Measurements from ENCODE around the gene CLSTN2. TPM values are rescaled to one million over a fixed set of nuclear protein-coding genes. Genes with fewer than 3 reads are reported as not detected.

CLSTN2 gene
- total RNA-seq, 4 donors from 2014 or later, result 2.7 to 5.0 (median 3.1) TPM

DNA sequence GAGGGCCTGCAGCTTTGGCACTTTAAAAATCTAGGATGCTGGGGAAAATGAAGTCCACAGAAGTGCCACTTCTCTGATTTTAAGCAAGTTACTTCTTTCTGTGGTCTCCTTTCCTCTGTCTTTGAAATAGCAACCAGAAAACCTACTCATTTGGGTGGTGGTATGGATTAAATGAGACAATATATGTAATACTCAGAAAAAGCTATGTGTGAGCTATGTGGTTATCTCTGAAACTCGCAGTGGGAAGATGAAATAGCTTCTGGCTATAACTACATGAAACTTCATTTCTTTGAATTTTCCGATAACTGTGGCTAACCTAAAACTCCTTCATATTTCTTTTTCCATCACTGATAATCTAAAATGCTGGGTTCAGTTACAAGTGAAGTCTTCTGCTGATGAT is 368.9 kb downstream of the CLSTN2 start:
- no peak overlapping the region for H3K4me3 ChIP-seq
- H3K27ac ChIP-seq, result no peak overlapping the region
- TF ChIP-seq POLR2A (IDR thresholded peaks at IDR 0.05), result no peak
- TF ChIP-seq, protein P1, sequence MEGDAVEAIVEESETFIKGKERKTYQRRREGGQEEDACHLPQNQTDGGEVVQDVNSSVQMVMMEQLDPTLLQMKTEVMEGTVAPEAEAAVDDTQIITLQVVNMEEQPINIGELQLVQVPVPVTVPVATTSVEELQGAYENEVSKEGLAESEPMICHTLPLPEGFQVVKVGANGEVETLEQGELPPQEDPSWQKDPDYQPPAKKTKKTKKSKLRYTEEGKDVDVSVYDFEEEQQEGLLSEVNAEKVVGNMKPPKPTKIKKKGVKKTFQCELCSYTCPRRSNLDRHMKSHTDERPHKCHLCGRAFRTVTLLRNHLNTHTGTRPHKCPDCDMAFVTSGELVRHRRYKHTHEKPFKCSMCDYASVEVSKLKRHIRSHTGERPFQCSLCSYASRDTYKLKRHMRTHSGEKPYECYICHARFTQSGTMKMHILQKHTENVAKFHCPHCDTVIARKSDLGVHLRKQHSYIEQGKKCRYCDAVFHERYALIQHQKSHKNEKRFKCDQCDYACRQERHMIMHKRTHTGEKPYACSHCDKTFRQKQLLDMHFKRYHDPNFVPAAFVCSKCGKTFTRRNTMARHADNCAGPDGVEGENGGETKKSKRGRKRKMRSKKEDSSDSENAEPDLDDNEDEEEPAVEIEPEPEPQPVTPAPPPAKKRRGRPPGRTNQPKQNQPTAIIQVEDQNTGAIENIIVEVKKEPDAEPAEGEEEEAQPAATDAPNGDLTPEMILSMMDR (IDR thresholded peaks at IDR 0.05), result no peak
- no peaks in the 10 kb centered on the region for H3K9me3 ChIP-seq
- H3K4me1 ChIP-seq, result no peaks in the 10 kb centered on the region
- no peaks in the 10 kb centered on the region for H3K36me3 ChIP-seq
- DNase-seq, result no peak
- no peaks in the 10 kb centered on the region for H3K27me3 ChIP-seq

DNA sequence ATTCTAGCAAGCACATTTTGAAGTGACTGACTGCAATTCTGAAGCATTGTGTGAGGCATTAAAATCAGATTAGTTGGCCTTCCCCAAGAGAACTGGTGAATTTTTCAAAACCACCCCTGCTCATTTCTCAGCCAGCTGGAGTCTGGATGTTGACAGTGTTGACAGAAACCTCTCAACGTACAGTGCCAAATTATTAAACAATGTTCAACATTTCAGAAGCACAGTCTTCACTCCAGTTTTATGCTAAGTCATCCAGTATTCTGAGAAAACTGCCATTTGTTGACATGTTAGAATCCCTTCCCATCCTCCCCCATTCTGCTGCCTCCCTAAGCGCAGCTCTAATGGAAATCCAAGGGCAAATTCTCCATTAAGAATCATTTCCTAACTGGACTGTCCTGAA is 373.6 kb downstream of the CLSTN2 start:
- Histone ChIP-seq H3K9me3 (no peaks in the 10 kb centered on the region), H3K4me3 (no peak overlapping the region), H3K27ac (no peak overlapping the region), H3K36me3 (no peaks in the 10 kb centered on the region), H3K4me1 (no peaks in the 10 kb centered on the region), H3K27me3 (no peaks in the 10 kb centered on the region)
- TF ChIP-seq POLR2A (IDR thresholded peaks at IDR 0.05), result no peak
- TF ChIP-seq, protein P1 (IDR thresholded peaks at IDR 0.05), result no peak
- DNase-seq, result no peak

DNA sequence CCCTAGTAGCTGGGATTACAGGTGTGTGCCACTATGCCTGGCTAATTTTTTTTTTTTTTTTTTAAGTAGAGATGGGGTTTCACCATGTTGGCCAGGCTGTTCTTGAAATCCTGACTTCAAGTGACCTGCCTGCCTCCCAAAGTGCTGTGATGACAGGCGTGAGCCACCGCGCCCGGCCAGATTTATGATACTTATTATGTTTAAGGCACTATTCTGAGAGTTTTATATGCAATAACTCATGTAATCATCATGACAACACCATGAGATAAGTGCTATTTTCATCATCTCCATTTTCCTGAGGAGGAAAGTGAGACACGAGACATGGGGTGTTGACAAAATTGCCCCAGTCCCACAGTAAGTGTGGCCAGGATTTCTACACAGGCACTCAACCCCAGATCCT is 376.4 kb downstream of the CLSTN2 start:
- no peaks in the 10 kb centered on the region for H3K9me3 ChIP-seq
- no peak overlapping the region for H3K4me3 ChIP-seq
- no peaks in the 10 kb centered on the region for H3K27me3 ChIP-seq
- TF ChIP-seq, protein P1 (IDR thresholded peaks at IDR 0.05), result no peak
- TF ChIP-seq POLR2A (IDR thresholded peaks at IDR 0.05), result no peak
- no peaks in the 10 kb centered on the region for H3K4me1 ChIP-seq
- H3K36me3 ChIP-seq, result no peaks in the 10 kb centered on the region
- DNase-seq, result no peak
- no peak overlapping the region for H3K27ac ChIP-seq

DNA sequence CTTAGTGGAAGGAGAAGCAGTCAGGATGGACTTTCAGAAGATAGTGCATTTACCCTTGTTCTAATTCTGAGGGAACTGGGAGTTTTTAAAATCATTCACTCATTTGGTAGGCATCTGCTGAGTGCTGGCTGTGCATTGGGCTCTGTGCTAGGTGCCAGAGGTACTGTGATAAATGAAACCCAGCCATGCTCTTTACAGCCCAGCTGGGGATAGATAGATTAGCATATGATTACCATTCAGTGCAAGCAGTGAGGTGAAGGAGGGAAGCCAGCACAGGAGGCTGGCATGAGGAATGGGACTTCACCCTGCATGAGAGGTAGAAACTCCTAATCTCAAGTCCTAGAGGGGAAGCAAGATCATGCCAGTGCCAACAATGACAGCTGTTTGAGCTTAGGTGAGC is 381.0 kb downstream of the CLSTN2 start:
- Histone ChIP-seq H3K4me3 (no peak overlapping the region), H3K27me3 (no peaks in the 10 kb centered on the region), H3K27ac (no peak overlapping the region), H3K4me1 (no peaks in the 10 kb centered on the region), H3K36me3 (no peaks in the 10 kb centered on the region), H3K9me3 (no peaks in the 10 kb centered on the region)
- no peak for DNase-seq
- TF ChIP-seq POLR2A (IDR thresholded peaks at IDR 0.05), result no peak
- TF ChIP-seq, protein P1 (IDR thresholded peaks at IDR 0.05), result no peak

DNA sequence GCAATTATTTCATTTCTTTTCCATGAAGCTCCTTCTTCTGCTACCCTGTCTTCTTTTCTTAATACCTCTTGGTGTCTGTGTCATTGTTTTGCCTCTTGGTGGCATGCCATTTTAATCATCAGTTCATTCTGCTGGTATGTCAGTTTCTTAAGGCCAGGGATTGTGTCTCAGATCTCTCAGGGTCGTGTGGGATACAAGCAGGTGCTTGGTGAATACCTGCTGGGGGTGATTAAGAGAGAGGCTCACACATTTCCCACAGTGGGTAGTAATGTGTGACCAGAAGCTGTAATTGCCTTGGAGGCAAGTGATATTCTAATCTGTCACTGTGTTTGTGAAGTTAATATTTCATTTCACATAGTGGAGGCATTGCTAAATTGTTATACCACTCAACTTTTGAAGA is 381.5 kb downstream of the CLSTN2 start:
- no peak for TF ChIP-seq POLR2A (IDR thresholded peaks at IDR 0.05)
- TF ChIP-seq, protein P1 (IDR thresholded peaks at IDR 0.05), result no peak

DNA sequence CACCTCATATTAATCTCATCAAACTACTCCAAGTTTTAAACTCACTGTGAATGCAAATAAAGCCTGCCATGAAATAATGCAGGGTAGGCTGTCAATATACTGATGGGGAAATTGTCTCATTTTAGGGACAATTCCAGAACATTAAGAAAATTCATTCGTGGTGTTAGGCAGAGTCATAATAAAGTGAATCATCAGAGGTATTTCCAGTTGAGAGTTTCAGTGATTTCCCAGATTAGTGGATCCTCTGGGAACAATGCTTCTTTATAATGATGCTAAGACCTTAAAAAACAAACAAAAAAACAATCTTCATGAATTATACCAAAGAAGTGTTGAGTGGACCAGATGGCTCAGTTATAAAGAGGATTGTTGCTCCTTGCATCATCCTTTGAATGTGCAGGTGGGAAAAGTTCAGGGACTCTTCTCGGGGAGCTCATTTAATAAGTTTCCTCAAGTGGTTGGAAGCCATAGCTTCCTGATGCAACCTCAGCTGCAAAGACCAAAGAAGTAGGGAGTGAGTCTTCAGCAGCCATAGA is 381.9 kb downstream of the CLSTN2 start:
- no peak overlapping the region for H3K27ac ChIP-seq
- no peaks in the 10 kb centered on the region for H3K27me3 ChIP-seq
- no peak for DNase-seq
- no peak for TF ChIP-seq POLR2A (IDR thresholded peaks at IDR 0.05)
- TF ChIP-seq, protein P1 (IDR thresholded peaks at IDR 0.05), result no peak
- H3K9me3 ChIP-seq, result no peaks in the 10 kb centered on the region
- H3K4me3 ChIP-seq, result no peak overlapping the region
- H3K4me1 ChIP-seq, result no peaks in the 10 kb centered on the region
- no peaks in the 10 kb centered on the region for H3K36me3 ChIP-seq

More for the DNA sequence above, 381.5 kb downstream of the CLSTN2 start:
- Histone ChIP-seq H3K36me3 (no peaks in the 10 kb centered on the region), H3K27me3 (no peaks in the 10 kb centered on the region), H3K9me3 (no peaks in the 10 kb centered on the region), H3K4me1 (no peaks in the 10 kb centered on the region), H3K27ac (no peak overlapping the region), H3K4me3 (no peak overlapping the region)
- no peak for DNase-seq
